GM21737 (cell line): Measurements from ENCODE around the gene DNAAF9.

Source experiments
- ATAC-seq: cut with Tn5 transposase; IDR thresholded peaks from one replicate; pipeline ENCODE4 v1.9.1; 2021; ENCODE audit warnings: mild to moderate bottlenecking, moderate library complexity; ENCODE audit not compliant: unreplicated experiment

Gene DNAAF9

DNA sequence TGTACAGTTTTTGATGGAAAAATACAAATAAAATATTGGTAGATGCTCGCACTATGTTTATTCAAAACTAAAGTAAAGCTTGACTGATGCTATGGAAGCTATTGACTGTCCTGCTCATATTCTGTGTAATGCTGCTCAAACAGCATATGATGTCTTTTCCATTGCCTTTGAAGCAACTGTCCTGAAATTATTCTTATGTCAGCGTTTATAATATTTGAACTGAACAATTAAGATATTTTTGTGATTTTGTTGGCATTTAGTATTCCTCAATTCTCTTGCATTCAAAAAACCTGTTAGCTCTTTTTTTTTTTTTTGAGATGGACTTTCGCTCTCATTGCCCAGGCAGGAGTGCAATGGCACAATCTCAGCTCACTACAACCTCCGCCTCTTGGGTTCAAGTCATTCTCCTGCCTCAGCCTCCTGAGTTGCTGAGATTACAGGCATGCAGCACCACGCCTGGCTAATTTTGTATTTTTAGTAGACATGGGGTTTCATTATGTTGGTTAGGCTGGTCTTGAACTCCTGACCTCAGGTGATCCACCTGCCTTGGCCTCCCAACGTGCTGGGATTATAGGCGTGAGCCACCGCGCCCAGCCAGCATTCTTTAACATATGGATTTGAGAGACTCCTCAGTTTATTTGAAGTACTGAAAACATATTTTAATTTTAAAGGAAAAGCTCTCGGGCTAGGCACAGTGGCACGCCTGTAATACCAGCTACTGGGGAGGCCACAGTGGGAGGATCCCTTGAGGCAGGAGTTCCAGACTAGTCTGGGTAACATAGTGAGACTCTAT is 5.3 kb upstream of the DNAAF9 start:
- ATAC-seq, result no peak

DNA sequence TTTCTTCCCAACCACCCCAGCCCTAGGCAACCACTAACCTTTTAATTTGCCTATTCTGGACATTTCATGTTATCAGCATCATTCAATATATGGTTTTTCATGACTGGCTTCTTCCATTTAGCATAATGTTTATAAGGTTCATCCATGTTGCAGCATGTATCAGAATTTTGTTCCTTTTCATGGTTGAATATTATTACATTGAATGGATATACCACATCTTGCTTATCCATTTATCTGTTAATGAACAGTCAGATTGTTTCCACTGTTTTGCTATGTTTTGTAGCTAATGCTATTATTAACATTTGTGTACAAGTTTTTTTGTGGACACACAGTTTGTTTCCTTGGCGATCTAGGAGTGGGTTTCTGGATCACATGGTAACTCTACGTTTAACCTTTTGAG is 3.0 kb upstream of the DNAAF9 start:
- no peak for ATAC-seq

DNA sequence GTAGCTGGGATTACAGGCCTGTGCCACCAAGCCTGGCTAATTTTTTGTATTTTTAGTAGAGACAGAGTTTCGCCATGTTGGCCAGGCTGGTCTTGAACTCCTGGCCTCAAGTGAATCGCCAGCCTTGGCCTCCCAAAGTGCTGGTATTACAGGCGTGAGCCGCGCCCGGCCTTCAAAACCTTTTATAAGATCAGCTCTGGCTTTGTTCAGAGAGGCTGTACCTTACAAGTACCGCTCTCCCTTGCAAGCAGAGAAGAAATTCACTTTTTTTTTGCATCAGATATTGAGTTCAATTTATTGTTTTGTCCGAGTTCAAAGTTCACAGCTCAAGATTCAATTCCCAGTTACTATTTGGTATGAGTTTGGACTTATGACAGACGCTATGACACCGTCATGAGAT is 1.9 kb upstream of the DNAAF9 start:
- no peak for ATAC-seq

DNA sequence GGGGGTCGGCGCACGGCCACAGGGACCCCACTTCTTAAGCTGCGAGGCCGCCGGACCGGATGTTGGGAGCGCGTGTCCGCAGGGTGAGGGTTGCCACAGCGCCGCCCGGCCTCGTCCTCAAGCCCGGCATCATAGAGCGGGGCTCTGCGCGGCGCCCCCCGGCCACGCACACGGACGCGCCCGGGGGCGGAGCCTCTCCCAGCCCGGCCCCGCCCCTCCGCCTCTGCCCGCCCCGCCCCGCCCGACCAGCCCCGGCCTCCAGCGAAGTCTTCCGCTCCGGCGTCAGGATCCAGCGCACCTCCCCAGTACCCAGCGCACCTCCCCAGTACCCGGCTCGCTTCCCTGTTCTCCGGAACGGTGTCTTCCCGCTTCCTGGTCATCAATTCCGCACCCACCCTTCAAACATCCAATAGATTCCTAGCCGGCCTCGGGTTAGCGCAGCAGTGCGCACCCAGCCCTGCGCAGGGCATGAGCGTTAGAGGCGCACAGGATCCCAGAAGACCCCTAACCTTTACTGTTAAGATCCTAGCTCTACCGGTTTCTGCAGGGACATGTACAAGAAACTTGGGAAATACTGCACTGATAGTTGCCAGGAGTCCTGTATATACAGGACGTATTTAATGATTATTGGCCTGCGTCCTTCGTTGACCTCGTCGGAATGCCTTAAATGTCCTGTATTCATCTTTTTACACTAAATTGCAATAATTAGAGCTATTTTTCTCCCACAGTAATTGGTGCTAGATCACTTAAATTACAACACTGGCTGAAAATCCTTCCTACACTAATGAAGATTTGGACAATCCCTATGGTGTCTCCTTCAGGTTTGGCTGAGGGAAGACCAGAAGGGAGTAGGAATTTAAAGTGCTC is 535 bp upstream of the DNAAF9 start:
- ATAC-seq, result no peak

DNA sequence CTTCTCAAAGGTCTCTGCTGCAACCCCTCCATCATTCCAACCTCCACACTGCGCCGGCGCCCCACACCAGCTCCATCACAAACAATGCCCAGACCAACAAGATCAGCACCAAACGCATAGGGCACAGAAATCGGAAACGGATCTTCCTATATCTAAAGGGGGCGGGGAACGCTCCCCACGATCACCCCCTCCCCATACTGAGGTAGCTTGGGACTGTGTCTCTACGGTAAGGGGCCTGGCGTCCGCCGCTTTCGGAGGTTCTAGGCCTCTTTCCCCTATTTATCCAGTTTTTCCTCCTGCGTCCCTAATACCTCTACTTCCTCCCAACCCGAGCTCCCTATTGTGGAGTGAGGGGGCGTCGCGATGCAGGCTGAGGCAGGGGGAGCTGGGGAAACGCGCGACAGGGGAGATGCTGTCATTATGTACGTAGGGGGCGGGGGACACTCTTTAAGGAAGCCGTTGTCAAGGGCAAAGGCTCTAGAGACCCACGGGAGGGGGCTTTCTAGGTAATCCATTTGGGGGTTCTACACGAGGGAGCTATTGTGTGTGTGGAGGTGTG is 909 bp downstream of the DNAAF9 start:
- no peak for ATAC-seq

DNA sequence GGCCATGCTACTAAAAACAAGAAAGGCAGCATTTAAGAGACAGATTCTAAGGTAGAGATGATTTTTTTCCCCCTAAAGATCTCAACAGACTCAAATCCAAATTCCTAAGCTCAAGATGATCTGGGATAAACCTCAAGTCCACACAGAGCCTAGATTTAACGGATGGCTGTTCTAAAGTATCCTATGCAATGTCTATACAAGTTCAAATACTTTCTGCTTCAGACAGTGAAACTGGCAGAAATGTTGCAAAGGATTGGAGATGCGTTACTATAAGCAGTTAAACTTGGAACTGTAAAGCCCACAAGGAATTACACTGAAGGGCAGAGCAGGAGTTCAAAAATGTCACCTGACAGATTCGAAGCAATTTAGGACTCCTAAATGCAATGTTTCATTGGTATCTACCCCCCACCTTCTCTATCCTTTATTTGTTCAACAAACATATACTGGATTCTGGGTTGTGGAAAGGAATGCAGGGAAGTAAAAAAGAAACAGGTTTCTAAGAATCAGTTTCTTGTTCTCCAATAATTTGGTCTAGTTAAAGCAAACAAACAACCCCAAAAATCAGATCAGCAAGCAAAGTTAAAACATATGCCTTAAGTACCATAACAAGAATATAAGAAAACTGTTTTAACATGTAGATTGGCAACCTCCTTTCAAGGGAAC is 1.6 kb downstream of the DNAAF9 start:
- no peak for ATAC-seq

DNA sequence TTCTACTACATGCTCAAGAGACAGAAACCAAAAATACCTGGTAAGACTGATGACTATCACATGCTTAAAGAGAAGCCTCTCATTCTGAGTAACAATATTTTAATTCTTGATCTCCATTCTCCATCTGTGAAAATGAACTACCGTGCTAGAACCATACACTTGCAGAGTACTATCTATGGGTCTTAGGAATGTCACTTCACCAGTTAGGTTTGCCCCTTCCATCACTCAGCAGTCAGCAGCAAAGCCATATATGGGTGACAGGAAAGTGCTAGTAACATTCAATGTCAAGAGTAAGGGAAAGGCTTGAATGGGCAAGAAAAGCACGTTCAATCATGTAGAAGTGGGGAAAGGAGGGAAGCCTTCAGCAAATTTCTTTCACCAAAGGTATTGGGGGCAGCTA is 2.3 kb downstream of the DNAAF9 start:
- ATAC-seq, result no peak

DNA sequence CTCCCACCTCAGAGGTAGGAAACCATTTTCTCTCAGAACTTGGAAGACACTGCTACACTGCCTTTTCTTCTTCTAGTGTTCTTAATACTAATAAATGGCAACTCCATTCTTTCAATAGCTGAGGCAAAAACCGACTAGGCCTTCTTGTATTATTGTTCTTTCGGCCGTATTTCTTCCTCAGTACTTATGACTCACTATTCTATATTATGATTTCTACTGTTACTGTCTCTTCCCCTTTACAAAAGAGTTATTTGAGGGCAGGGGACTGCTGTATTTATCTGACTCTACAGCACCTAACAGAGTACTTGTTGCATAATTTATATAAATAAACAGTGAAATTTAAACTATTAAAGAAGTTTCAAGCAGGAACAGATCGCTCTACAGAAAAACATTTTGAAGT is 3.1 kb downstream of the DNAAF9 start:
- ATAC-seq, result no peak

DNA sequence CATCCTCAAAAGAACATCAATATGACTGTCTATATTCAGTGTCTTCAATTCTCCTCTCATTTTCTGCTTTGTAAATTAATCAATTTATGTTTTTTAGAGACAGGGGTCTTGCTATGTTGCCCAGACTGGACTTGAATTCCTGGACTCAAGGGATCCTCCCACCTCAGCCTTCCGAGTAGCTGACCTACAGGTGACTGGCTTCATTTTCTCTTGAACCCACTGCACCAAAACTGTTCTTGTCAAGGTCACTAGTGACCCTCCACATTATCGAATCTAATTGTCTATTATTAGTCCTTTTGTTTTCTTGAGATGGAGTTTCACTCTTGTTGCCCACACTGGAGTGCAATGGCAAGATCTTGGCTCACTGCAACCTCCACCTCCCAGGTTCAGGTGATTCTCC is 3.7 kb downstream of the DNAAF9 start:
- no peak for ATAC-seq

DNA sequence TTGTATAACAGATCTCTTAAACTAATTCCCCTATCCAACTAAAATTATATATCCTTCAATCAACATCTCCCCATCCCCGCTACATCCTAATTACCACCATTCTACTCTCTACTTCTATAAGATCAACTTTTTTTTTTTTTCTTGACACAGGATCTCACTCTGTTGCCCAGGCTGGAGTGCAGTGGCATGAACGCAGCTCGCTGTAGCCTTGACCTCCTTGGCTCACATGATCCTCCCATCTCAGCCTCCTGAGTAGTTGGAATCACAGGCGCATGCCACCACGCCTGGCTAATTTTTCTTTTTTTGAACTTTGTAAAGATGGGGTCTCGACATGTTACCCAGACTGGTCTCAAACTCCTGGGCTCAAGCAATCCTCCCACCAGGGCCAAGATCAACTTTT is 5.0 kb downstream of the DNAAF9 start:
- no peak for ATAC-seq

DNA sequence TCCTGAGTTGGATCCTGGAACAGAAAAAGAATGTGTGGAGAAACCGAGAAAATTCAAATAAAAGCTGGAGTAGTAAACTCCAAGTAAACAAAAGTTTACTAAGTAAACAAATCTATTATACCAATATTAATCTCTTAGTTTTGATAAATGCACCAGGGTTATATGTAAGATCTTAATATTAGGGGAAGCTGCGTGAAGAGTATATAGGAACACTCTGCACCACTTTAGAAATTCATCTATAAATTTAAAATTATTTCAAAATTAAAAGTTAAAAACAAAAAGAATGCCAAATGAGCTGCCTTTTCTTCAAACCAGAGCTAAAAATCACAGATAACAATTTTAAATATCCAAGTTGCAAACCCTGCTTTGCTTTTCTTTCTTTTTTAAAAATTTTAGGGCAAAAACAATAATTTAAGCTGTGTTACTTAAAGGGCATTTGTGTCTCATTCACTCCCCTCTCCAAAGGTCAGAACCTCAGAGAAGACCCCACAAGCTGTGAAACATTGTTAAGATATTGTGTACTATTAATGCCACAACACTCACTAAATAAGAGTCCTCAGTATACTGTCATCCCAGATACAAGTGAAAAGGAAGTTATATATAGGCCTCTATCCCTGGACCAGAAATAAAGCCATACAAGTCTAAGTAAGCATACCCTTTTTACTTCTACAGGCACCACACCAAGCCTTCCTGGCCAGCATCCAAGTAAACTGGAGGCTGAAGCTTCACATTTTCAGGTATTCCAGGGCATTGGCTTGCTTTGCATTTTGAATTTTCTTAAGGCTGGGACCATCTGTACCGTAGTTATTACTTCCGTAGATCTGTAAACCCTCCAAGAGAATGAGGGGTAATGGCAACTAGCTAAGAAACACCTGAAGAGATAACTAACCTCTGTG is 7.0 kb downstream of the DNAAF9 start:
- no peak for ATAC-seq

DNA sequence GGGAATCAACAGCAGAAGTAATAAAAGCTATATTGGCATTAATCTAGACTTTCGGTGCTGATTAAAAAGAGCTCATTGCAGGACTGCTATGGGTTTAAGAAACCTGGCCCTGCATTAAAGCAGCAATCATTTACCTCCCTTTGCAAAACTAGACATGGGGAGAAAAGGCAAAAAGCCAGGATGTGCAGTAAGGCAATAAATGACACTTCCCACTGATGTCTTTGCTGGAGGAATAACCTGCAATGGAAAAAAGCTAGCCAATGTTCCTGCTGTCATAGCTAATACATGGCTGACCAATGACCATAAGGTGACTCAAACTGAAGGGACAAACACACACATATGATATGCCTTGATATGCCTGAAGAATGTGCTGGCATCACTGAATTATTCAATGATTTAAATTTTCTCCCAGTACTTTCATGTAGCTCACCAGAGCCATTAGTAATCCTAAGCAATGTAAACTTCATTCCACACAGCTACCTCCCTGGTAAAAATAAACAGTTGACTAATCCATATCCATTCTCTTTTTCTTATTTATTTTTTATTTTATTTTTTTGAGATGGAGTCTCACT is 8.7 kb downstream of the DNAAF9 start:
- no peak for ATAC-seq

DNA sequence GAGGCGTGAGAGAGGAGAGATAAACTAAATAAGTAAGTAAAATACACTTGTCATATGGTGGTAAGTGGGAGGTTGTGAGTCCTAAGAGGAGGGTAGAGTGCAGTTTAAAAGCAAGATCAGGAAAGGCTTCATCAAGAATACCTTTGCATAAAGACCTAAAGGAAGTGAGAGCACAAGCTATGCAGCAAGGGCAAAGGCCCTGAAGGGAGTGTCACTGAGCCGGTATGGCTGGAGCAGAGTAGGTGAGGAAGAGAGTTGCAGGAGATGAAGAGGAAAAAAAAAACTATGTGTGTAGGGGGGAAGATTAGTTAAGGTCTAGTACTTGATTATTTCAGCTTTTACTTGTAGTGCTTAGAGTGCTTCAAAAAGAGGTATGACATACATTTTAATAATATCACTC is 11.0 kb downstream of the DNAAF9 start:
- no peak for ATAC-seq

DNA sequence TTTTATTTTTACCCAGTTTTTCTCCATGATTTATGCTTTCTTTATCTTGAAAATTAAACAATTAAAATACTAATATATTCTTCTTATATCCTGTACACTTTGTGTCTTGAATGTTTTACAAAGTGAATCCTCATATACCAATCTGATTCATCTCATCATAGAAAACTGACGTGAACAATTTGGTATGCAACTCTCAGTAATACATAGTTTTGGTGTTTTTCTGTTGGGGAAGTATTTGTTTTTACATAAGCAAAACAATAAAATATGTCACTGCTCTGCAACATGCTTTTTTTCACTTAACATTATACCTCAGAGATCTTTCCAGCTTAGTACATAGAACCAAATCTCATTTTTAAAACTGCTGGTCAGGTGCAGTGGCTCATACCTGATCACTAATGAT is 14.7 kb downstream of the DNAAF9 start:
- ATAC-seq, result no peak

DNA sequence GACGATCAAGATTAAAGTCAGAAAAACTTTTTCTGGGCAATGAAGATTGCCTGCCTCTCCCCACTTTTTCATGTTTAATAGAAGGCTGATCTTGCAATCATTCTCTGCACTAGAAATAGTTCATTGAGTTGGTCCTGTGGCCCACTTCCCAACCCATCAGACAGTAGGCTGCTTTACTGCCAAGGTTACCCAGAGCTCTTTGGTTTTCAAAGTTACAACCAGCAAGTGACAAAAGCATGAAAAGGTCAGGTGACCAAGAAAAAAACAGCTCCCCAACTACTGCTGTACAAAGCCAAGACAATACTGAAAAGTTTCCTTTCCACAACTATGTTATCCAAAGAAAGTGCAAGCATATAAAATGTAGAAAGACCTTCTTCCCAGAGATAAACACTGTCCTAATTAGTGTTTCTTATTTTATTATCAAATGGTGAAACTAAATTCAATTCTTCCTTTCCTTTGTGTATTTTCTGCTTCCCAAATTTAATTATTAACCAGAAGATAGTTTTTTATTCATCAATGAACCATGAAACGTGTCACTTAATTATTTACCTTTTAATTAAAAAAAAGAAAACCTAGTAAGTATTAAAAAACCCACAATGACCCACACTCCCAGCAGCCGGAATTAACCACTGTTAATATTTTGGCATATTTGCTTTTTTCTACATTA is 16.6 kb downstream of the DNAAF9 start:
- no peak for ATAC-seq

DNA sequence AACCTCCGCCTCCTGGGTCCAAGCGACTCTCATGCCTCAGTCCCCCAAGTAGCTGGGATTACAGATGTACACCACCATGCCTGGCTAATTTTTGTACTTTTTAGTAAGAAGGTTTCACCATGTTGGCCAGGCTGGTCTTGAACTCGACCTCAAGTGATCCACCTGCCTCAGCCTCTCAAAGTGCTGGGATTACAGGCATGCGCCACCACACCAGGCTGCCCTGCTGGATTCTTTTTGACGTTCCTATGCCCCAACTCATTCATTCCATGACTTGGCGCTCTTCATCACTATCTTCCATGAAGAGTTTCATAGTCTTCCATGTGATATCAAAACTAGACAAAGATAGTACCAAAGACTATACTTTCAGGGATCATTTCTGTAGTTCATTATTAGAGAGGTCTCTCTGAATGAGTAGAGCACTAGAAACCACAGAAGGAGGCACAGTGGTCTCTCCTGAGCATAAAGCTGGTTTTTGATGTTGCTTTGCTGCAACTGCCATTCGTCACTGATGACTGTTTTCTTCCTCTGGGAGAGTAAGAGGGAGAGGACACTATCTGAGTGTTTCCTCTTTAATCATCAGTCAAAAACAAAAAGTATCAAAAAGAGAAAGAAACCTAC is 23.5 kb downstream of the DNAAF9 start:
- no peak for ATAC-seq

DNA sequence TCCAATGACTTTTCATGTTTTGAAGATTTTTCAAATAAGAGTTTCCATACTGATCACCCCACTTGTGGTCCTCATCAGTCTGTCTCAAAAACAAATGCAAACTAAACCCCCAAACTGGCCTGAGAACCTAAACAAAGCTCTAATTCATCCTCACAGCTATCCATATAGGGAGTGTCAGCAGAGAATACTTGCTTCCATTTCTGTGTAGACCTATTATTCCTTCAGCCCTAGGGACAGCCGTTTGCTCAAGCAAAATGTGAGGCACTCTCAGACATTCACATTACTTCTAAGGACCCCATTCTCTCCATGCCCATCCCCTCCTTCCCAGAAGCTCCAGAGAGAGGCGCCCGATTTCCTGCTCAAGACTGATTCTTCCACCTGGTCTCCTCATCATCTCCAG is 24.6 kb downstream of the DNAAF9 start:
- no peak for ATAC-seq

DNA sequence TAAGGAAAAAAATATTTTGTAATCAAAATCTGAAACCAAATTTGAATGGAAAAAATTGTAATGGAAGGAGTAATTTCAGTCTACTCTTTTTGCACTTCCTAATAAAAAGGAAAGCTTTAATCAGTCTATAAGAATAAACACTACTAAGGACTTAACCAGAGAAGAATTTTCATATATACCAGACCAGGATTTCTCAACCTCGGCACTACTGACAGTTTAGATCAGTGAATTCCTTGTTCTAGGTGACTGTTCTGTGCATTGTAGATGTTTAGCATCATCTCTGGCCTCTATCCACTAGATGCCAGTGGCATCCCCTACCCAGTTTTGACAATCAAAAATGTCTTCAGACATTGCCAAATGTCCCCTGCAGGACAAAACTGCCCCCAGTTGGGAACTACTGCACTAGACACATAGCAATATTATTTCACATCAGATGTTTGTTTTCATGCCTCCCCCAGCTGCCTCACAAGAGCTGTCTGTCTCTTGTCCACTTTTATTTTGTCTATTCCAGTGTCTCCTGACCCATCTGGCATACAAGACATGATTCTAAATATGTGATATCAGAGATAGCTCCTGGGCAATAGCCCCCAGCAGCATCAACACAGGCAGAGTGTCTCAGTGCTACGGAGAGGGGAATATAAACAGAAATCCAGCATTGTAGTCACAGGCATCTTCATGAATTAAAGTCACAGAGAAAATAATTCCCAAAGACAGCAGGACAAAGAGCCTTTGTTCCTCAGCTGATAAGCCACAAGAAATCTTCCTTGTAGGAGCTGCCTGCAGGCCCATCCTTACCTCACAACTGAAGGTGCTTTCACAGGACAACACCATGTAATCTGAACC is 27.0 kb downstream of the DNAAF9 start:
- ATAC-seq, result no peak
